Amniotic stem cell (primary cell): ENCODE measurements around the gene ANAPC5.
"Not testable (repeated sequence)": the region's sequence is repeated elsewhere in the genome, so short reads cannot be mapped to it uniquely, and the experiment has no call there.

Source experiments
- DNase-seq: peaks from one replicate; lab custom pipeline; 2025; lab: John Stamatoyannopoulos, UW

ANAPC5 gene

DNA sequence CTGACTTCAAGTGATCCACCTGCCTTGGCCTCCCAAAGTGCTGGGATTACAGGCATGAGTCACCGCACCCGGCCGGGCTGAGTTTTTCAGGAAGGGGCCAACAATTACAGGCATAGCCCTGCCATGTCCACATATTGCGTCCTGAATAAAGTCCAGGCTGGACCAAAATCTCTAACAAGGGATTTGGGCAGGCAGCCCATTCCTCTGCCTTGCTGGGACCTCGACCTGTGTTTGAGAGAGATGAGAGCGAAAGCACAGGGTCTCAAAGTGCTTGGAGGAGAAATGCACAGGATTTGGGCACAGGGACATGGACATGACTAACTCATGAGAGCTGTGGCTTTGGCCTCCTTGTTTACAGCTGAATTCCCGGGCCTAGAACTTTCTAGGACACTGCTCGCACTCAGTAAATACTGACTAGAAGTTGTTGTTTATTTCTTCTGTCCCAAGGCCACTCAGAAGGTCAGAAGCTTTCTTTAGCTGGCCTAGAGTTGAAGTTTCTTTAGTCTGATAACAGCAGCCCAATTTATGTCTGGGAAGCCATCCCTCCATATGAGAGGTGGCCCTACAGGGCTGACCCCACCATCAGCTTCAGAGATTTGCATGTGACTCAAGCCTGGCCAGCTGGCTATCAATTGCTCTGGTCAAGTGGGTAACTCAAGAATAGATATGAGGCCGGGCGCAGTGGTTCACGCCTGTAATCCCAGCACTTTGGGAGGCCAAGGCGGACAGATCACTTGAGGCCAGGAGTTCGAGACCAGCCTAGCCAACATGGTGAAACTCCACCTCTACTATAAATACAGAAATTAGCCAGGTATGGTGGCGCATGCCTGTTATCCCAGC lies 67.4 kb downstream of the ANAPC5 start:
- no peak for DNase-seq

- DNase-seq = no peak
These were observed 68.4 kb downstream of the ANAPC5 start for GRCh38 chr12:121283841-121284240.

GRCh38 chr12:121283388-121283787 lies 68.8 kb downstream of the ANAPC5 start:
- no peak for DNase-seq

DNA sequence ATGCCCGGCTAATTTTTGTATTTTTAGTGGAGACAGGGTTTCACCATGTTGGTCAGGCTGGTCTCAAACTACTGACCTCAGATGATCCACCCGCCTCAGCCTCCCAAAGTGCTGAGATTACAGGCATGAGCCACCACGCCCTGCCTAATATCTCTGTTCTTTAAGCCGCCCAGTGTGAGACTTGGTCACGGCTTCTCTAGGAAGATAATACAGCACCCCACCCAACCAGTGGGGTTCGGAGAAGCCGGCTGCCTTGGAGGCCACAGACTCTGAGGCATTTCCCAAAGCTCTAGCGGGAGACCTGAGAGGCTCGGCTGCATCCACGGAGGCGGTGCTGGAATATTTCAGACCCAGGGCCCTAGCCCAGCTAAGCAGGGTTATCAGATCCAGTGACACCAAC lies 69.3 kb downstream of the ANAPC5 start:
- DNase-seq = not testable (repeated sequence)

GRCh38 chr12:121282072-121282742 lies 70.0 kb downstream of the ANAPC5 start:
- DNase-seq = no peak

GRCh38 chr12:121281116-121281515 lies 71.1 kb downstream of the ANAPC5 start:
- not testable (repeated sequence) for DNase-seq

- not testable (repeated sequence) for DNase-seq
These were observed 71.7 kb downstream of the ANAPC5 start for GRCh38 chr12:121280531-121280930.

GRCh38 chr12:121279507-121279915 lies 72.7 kb downstream of the ANAPC5 start:
- no peak for DNase-seq

- no peak for DNase-seq
These were observed 73.2 kb downstream of the ANAPC5 start for GRCh38 chr12:121279071-121279375.

DNA sequence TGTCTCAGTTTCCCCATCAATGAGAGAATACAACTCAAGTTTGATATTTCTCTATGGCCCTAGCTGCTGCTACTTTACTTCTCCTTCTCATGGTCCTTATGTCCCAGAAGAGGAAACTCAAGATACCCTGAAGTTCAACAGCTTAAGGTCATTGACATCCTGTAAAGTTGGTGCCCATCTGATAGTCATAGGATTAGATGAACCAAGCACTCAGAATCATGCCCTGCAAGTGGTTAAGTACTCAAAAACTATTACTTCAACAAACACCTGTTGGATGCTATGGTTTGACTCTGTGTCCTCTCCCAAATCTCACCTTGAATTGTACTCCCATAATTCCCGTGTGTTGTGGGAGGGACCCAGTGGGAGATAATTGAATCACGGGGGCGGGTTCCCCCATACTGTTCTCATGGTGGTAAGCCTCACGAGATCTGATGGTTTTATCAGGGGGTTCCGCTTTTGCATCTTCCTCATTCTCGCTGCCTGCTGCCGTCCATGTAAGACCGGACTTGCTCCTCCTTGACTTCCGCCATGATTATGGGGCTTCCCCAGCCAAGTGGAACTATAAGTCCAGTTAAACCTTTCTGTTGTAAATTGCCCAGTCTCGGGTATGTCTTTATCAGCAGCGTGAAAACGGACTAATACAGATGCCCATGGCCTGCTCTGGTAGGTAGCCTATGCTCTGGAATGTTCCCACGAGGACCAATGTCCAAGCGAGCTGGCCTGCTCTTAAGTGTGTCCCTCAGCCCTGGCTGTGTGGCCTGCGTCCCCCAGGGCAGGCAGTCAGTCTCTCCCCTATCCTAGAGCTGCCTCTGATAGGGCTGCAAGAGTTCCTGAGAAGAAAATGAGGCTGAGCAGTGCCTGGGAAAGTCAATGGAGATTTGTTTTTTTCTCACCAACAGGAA lies 73.8 kb downstream of the ANAPC5 start:
- no peak for DNase-seq

GRCh38 chr12:121277374-121277759 lies 74.8 kb downstream of the ANAPC5 start:
- no peak for DNase-seq

- DNase-seq = no peak
These were observed 78.0 kb downstream of the ANAPC5 start for GRCh38 chr12:121274036-121274763.

GRCh38 chr12:121273364-121273896 lies 78.8 kb downstream of the ANAPC5 start:
- no peak for DNase-seq

DNA sequence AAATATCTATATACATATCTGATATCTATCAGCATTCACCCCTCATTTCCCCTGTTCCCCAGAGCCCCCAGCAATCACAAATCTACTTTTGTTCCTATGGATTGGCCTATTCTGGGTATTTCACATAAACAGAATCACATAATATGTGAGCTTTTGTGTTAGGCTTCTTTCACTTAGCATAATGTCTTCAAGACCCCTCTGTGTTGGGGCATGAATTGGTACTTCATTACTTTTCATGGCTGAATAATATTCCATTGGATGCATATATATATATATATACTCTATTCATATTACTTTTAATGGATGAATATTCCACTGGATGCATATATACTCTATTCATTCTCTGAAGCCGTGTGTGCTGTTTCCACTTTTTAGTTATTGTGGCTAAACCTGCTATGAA lies 84.4 kb downstream of the ANAPC5 start:
- no peak for DNase-seq

GRCh38 chr12:121264951-121265515 lies 87.2 kb downstream of the ANAPC5 start:
- no peak for DNase-seq

GRCh38 chr12:121264135-121264534 lies 88.1 kb downstream of the ANAPC5 start:
- DNase-seq = no peak

- DNase-seq = no peak
These were observed 88.8 kb downstream of the ANAPC5 start for GRCh38 chr12:121263206-121263935.

GRCh38 chr12:121261398-121261797 lies 90.8 kb downstream of the ANAPC5 start:
- no peak for DNase-seq

DNA sequence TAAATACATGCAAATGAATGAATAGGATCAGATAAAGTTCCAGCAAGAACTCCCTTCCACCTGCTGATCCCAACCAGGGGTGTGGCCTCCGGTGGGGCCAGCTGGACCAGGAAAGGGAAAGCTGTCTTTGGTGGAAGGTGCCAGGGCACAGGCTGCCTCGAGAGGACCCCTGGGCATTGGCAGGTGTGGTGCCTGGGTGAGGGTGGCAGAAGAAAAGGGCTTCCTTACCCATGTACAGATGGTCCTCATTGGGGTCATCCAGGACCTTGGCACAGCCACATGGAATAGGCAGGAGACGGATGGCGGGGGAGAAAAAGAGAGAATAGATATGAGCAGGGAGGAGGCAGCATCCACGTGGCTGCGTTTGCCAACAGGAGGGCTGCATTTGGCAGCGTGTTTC lies 92.1 kb downstream of the ANAPC5 start:
- DNase-seq = no peak

DNA sequence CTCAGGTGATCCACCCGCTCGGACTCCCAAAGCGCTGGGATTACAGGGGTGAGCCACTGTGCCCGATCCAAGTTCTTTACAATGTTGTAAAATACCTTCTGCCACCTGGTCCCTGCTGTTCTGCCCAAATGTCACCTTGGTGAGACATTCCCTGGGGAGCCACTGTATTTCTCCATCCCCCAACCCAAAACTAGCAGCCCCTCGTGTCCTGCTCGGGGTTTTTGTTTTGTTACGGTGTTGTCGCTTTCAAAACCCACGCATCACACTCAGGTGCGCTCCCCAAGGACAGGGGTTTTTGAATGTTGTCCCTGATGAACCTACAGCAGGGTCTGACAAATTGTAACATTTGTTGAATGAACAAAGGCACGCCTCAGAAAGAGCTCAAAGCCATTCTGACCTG lies 93.1 kb downstream of the ANAPC5 start:
- DNase-seq = no peak
